GM19025 (cell line): ENCODE measurements around the gene CENPB.

Experiments used
- ATAC-seq: cut with Tn5 transposase; IDR thresholded peaks from one replicate; pipeline ENCODE4 v1.9.1; 2021; ENCODE audit warnings: mild to moderate bottlenecking, low read depth, moderate library complexity; ENCODE audit not compliant: unreplicated experiment

Gene CENPB

DNA sequence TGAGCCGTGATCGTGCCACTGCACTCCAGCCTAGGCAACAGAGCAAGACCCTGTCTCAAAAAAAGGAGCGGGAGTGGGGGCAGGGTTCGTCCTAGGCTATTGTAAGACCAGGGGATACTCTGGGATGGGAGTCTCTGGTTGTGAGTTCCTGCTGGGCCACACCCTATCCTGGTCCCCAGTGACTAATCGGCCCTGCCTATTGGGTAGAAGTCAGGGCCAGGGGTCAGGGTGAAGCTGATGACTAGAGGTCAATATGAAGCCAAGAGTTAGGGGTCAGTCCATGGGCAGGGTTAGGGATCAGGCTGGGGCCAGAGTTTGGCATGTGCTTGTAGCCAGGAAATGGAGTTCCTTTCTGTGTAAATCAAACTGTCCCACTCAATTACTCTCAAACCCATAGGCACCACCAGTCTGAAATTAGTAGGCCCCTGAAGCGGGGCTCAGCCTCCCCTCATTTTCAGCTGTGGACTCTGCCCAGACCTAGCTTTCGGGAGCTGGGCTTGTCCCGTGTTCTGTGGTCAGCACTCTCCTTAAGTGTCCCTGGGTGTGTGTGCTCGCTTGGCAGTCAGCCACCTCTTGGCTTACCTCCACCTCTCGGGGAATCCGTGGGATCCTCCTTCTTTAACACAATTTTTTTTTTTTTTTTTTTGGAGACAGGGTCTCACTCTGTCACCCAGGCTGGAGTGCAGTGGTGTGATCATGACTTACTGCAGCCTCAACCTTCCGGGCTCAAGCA, 52.3 kb downstream of the CENPB start:
- no peak for ATAC-seq
